GM23248 (cell line): ENCODE measurements around the gene CRB3.

Experiments
- EZH2 ChIP-seq: fragments of 200-600 bp; sonication (generic); IDR thresholded peaks from 2 replicates; pipeline ENCODE4 v1.6.1; 2018; ENCODE audit warnings: antibody characterized with exemption, mild to moderate bottlenecking; ENCODE audit not compliant: insufficient read depth, poor library complexity, severe bottlenecking
- EZH2phosphoT487 ChIP-seq: fragments of 200-600 bp; sonication (generic); IDR thresholded peaks from 2 replicates; pipeline ENCODE4 v1.6.1; 2018; ENCODE audit warnings: antibody characterized with exemption, moderate library complexity, mild to moderate bottlenecking, low read depth; ENCODE audit not compliant: insufficient read depth

DNA sequence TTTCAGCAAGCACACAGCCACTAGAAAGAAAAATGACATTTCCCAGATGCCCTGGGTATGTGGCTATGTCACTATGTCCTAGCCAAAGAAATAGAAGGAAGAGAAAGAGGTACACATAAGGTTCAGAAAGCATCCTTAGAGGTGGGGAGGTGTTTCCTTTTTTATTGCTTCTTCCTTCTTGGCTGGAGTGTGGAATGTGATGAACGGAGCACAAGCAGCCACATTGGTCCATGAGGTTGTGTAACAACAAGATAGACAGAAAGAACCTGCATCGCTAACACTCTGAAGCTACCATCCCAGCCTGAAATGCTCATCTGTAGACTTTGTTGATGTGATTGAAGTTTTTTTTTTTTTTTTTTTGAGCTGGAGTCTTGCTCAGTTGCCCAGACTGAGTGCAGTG is 11.2 kb upstream of the CRB3 start:
- no peak for TF ChIP-seq EZH2
- no peak for TF ChIP-seq EZH2phosphoT487
